Measurements from ENCODE around the gene MORN1.
A peak's percentile ranks its signal among the peaks of the same experiment; 100 is the strongest.

Gene MORN1

GRCh38 chr1:2274231-2274928 is 117.0 kb downstream of the MORN1 start:
- in situ Hi-C loops (cut with HindIII; ENCODE audit: low pct_ligation_motif_present, low sequenced_read_pairs): no loop called here
- H3K27ac ChIP-seq: no peak overlapping the region
- DNase-seq: no peak

GRCh38 chr1:2273401-2274090 is 117.8 kb downstream of the MORN1 start:
- peaks cover 9% of the 10 kb centered on the region for H3K36me3 ChIP-seq (replicated peaks)
- no peak overlapping the region for H3K4me3 ChIP-seq (ENCODE audit: low read depth, low read length)
- in situ Hi-C loops (cut with HindIII; ENCODE audit: low pct_ligation_motif_present, low sequenced_read_pairs): no loop called here
- no peak for DNase-seq
- no peak overlapping the region for H3K27ac ChIP-seq
- TF ChIP-seq CTCF (IDR thresholded peaks at IDR 0.05; ENCODE audit: low read depth, low read length, missing control alignments): no peak
- H3K27me3 ChIP-seq (replicated peaks): no peaks in the 10 kb centered on the region

More at GRCh38 chr1:2274231-2274928, 117.0 kb downstream of the MORN1 start:
- Histone ChIP-seq H3K36me3 (replicated peaks) (peaks cover 9% of the 10 kb centered on the region), H3K4me3 (ENCODE audit: low read depth, low read length) (no peak overlapping the region), H3K27me3 (replicated peaks) (no peaks in the 10 kb centered on the region)
- peak; percentile 15 for TF ChIP-seq CTCF (IDR thresholded peaks at IDR 0.05; ENCODE audit: low read depth, low read length, missing control alignments)

- H3K36me3 ChIP-seq (replicated peaks): peaks cover 6% of the 10 kb centered on the region
- no peak overlapping the region for H3K4me3 ChIP-seq (ENCODE audit: low read depth, low read length)
- in situ Hi-C loops (cut with HindIII; ENCODE audit: low pct_ligation_motif_present, low sequenced_read_pairs): no loop called here
- no peaks in the 10 kb centered on the region for H3K27me3 ChIP-seq (replicated peaks)
- H3K27ac ChIP-seq: no peak overlapping the region
- DNase-seq: no peak
- TF ChIP-seq CTCF (IDR thresholded peaks at IDR 0.05; ENCODE audit: low read depth, low read length, missing control alignments): no peak
Observed at GRCh38 chr1:2272686-2273400, 118.5 kb downstream of the MORN1 start.

- no peak for DNase-seq
- no peaks in the 10 kb centered on the region for H3K36me3 ChIP-seq (replicated peaks)
- H3K27me3 ChIP-seq (replicated peaks): no peaks in the 10 kb centered on the region
- TF ChIP-seq CTCF (IDR thresholded peaks at IDR 0.05; ENCODE audit: low read depth, low read length, missing control alignments): no peak
- no peak overlapping the region for H3K4me3 ChIP-seq (ENCODE audit: low read depth, low read length)
- in situ Hi-C loops (cut with HindIII; ENCODE audit: low pct_ligation_motif_present, low sequenced_read_pairs): no loop called here
- H3K27ac ChIP-seq: peak overlapping the region; percentile 6
Observed at GRCh38 chr1:2271841-2272655, 119.3 kb downstream of the MORN1 start.
